ENCODE data around the gene HOXA7.
A peak's percentile ranks its signal among the peaks of the same experiment; 100 is the strongest.

Gene HOXA7

GRCh38 chr7:27107391-27108381 lies 48.8 kb downstream of the HOXA7 start:
- peak; percentile 14 for DNase-seq (ENCODE audit: low read depth, low spot score)

GRCh38 chr7:27106901-27107240 lies 49.6 kb downstream of the HOXA7 start:
- no peak for DNase-seq (ENCODE audit: low read depth, low spot score)

DNA sequence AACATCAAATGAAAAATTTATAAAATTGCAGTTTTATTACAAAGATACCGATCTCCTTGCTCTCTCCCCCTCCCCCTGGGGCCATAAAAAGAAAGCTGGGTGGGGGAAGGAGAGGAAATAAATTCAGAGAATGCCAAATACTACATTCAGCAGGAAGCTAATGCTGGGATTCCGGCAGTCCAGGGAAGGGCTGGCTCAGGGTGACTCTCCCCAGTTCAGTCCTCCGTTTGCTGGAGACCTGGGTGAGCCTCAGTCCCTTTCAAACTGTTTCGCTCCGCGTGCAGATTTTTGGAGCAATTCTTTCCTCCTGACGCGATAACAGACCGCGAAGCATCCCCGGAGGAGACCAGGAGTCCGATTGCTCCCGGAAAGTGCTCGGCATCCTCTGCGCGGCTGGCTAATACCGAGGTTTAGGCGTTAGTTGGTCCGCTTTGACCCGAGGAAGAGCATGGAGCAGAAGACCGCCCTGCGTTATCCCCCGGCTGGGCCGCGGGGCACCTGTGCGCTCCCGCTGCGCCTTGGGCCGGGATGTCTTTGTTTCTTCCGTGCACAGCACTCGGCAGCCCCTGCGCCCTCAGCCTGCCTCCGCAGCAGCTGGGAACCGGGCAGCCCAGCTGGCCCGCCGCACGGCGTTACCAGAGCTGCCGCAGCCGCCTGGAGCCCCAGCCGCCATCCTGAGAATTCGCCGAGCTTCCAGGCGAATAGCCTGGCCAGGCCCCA lies 50.1 kb downstream of the HOXA7 start:
- DNase-seq (ENCODE audit: low read depth, low spot score): peak; percentile 51

GRCh38 chr7:27105301-27106031 lies 51.0 kb downstream of the HOXA7 start:
- peak; percentile 4 for DNase-seq (ENCODE audit: low read depth, low spot score)

GRCh38 chr7:27104341-27105058 lies 52.0 kb downstream of the HOXA7 start:
- DNase-seq (ENCODE audit: low read depth, low spot score): peak; percentile 13
